AG09309 (cell line): ENCODE measurements around the gene GATA6.

ENCODE experiments used
- DNase-seq: peaks from one replicate; pipeline ENCODE4 v3.0.0-alpha.2; 2010; ENCODE audit warnings: low read depth
- H3K4me3 ChIP-seq: 2 replicates; pipeline ENCODE4 v1.5.1; 2011; ENCODE audit warnings: mild to moderate bottlenecking, low read depth, low read length, moderate library complexity; ENCODE audit not compliant: control insufficient read depth
- CTCF ChIP-seq: IDR thresholded peaks from 2 replicates; pipeline ENCODE4 v1.5.1; 2011; ENCODE audit warnings: mild to moderate bottlenecking, low read depth, low read length, inconsistent platforms; ENCODE audit not compliant: insufficient read depth, control insufficient read depth; ENCODE audit errors: missing control alignments

The GATA6 gene

DNA sequence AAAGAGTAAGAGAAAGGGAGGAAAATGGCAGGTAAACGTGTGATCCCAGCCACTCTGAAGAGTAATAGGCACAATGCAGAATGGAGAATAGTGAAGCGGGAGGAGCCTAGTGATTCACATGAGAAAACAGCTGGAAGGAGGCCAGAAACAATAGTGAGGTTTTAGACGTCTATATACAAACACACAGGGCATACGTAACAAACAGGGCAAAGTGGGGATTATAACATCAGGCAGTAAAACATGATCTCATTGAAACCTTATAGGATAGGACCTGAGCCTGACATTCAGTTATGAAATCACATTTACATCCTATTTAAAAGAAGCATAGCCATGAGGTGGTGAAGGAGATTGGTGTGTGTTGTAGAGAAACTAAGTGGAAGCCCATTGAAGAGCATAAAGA, 33.0 kb upstream of the GATA6 start:
- no peak overlapping the region for H3K4me3 ChIP-seq
- DNase-seq, result no peak
- no peak for TF ChIP-seq CTCF

DNA sequence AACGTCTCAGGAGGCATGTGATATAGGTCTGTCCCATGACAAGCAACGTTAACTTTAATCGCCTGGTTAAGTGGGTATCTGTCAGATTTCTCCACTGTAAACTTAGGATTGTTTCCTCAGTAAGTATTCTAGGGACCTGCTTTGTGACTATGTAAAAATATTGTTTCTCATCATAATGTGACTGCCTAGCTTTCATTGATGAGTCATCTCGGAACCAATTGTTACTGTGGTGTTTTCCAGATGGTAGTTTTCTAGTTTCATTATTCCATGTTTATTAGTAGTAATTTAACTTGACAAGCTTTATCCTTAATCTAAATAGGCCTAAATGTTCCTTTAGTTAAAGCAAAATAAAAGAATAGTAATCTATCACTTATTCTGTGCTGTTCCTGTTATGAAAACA, 28.2 kb upstream of the GATA6 start:
- H3K4me3 ChIP-seq, result no peak overlapping the region
- TF ChIP-seq CTCF, result no peak
- DNase-seq, result no peak

DNA sequence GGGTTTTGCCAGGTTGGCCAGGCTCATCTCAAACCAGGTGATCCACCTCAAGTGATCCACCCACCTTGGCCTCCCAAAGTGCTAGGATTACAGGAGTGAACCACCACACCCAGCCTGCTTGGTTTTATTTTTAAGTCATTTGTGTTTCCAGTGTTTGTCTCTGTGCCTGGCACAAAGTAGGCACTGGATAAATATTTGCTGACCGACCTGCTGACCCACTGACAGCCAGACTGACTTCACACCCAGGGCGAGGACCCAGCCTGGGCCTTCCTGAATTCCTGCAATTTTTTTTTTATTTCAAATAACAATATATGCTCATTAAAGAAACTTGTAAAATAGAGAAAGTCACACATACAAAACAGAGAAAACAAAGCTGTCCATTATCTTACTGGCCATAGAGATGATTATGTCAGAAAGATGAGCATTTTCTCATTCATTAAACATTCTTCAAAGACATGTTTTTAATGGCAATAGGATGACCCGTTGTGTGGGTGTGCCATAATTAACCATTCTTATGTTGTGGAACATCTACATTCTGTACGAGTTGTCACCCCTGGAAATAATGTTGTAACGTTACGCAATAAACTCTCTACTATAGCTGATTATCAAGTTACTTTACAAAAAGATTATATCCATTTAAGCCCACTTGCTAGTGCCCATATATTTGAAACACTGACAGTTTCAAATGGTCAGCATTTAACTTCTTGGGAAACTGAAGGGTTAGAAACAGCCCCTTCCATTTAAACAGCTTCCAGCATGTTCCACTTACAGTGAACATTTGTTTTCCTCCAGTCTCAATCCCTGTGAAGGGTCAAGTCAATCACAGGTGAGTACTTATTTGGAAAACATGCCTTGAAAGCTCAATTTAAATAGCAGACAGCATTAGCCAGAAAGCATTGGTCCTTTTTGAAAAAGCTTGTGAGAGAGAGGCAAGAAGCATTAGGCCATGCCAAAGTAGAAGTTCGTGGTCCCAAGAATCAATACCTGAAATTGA, 25.7 kb upstream of the GATA6 start:
- no peak for DNase-seq
- TF ChIP-seq CTCF, result no peak
- H3K4me3 ChIP-seq, result no peak overlapping the region

- TF ChIP-seq CTCF, result no peak
- no peak overlapping the region for H3K4me3 ChIP-seq
- DNase-seq, result no peak
These were observed 24.2 kb upstream of the GATA6 start for GRCh38 chr18:22145160-22145559.

GRCh38 chr18:22149710-22150109, 19.7 kb upstream of the GATA6 start:
- DNase-seq, result no peak
- no peak overlapping the region for H3K4me3 ChIP-seq
- no peak for TF ChIP-seq CTCF

DNA sequence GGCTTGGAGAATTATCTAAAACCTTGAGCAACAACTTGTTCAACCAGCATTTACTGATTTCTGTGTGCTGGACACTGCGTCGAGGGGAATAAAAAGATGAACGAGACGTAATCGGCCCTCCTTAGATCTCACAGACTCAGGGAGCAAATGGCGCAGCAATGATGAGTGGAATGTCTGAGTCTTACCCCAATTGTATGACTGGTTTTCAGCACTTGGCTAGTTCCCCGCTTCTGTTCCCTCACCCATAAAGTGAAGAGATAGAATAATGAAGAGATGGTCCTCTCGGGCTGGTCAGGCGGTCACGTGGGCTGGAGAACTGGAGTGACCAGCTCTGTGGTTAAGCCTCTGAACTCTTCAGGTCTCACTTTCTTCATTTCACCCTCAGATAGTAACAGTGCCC, 17.3 kb upstream of the GATA6 start:
- TF ChIP-seq CTCF, result no peak
- DNase-seq, result no peak
- no peak overlapping the region for H3K4me3 ChIP-seq
